HG03354 (cell line): ENCODE measurements around the gene FKBP14.
"Not testable (repeated sequence)": the region's sequence is repeated elsewhere in the genome, so short reads cannot be mapped to it uniquely, and the experiment has no call there.

ENCODE experiments used
- ATAC-seq: cut with Tn5 transposase; IDR thresholded peaks from one replicate; pipeline ENCODE4 v1.9.1; 2021; ENCODE audit warnings: mild to moderate bottlenecking; ENCODE audit not compliant: unreplicated experiment, poor library complexity, severe bottlenecking

The FKBP14 gene

DNA sequence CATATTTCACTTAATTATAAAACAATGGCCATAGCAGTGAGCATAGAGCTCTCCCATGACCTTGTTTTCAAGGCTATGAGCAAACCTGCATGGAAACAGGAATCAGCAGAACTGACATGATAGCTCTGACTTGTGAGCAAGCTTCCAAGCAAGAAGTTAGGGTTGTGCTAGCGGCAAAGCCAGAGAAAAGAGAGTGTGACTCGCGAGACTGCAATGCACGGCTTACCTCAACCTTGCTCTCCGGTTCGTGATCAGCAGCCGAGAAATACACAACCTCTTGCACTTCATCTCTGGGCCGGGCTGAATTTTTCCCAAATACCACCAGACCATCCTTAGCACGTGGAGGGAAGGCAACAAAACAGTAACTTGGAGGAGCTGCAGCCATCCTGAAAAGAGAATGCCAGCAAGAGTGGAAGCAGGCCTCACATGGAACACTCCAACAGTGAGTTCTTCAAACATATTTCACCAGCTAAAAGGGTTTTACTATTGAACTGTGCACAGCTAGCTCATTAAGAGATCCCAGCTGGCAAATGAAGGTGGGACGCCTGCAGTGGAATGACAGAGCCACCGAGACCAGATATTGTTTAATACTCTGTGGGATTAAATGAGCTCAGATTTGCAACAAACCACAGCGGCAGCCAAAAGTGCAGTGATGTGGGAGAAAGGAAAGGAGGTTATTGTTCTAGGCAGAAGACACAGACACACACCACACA lies 57.7 kb downstream of the FKBP14 start:
- no peak for ATAC-seq

DNA sequence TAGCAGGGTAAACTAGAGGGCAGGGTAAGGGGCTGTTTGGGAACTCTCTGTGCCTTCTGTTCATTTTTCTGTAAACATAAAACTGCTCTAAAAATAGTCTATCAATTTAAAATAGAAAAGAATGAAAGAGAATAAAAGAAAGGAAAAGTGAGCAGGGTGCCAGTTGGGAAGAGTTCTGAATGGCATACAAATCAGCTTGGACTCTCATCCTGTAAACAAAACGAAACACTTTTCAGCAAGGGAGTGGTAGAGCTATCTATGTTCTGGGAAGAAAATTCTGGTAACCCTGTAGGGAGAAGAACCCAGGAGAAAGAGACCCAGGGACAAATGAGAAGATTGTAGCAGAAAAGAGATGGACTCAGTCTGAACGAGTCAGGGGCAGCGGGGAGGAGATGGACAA lies 61.5 kb downstream of the FKBP14 start:
- ATAC-seq: no peak

DNA sequence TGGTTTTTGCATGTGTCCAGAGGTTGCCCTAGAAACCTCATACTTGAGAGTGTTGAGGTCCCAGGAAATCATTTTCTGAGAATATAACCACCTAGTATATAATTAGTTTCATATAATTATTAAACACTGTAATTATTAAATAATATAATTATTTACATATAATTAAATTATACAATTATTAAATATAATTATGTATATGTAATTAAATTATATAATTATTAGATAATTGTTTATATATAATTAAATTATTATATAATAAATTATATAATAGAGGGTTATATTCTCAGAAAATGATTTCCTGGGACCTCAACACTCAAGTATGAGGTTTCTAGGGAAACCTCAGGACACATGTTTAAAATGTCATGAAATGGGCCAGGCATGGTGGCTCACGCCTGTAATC lies 64.5 kb downstream of the FKBP14 start:
- no peak for ATAC-seq

DNA sequence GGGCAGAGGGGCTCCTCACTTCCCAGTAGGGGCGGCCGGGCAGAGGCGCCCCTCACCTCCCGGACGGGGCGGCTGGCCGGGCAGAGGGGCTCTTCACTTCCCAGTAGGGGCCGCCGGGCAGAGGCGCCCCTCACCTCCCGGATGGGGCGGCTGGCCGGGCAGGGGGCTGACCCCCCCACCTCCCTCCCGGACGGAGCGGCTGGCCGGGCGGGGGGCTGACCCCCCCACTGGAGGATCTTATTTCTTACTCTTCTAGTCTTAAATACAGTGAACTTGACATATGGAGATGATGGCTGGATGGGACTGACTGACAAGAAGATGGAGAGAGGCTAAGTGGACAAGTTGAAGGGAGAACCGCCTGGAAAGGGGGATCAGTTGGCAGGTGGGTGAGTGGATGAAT lies 64.9 kb downstream of the FKBP14 start:
- not testable (repeated sequence) for ATAC-seq
